Measurements from ENCODE around the gene APLF.
"Not testable (repeated sequence)": the region's sequence is repeated elsewhere in the genome, so short reads cannot be mapped to it uniquely, and the experiment has no call there.

The APLF gene

GRCh38 chr2:68579689-68580088 lies 112.3 kb downstream of the APLF start:
- no peak for DNase-seq (ENCODE audit: low read depth)

GRCh38 chr2:68588589-68588988 lies 121.2 kb downstream of the APLF start:
- no peak for DNase-seq (ENCODE audit: low read depth)

GRCh38 chr2:68589963-68590362 lies 122.6 kb downstream of the APLF start:
- no peak for DNase-seq (ENCODE audit: low read depth)

GRCh38 chr2:68590702-68591101 lies 123.3 kb downstream of the APLF start:
- no peak for DNase-seq (ENCODE audit: low read depth)

GRCh38 chr2:68591225-68591624 lies 123.8 kb downstream of the APLF start:
- DNase-seq (ENCODE audit: low read depth) = no peak

GRCh38 chr2:68594041-68594440 lies 126.7 kb downstream of the APLF start:
- DNase-seq (ENCODE audit: low read depth) = no peak

GRCh38 chr2:68594674-68595492 lies 127.5 kb downstream of the APLF start:
- peak; percentile 35 for DNase-seq (ENCODE audit: low read depth)

- not testable (repeated sequence) for DNase-seq (ENCODE audit: low read depth)
These were observed 128.1 kb downstream of the APLF start for GRCh38 chr2:68595493-68595785.

- not testable (repeated sequence) for DNase-seq (ENCODE audit: low read depth)
These were observed 133.1 kb downstream of the APLF start for GRCh38 chr2:68600495-68600894.

- DNase-seq (ENCODE audit: low read depth) = no peak
These were observed 135.7 kb downstream of the APLF start for GRCh38 chr2:68603059-68603458.

GRCh38 chr2:68604077-68604476 lies 136.7 kb downstream of the APLF start:
- no peak for DNase-seq (ENCODE audit: low read depth)

GRCh38 chr2:68605939-68606338 lies 138.6 kb downstream of the APLF start:
- no peak for DNase-seq (ENCODE audit: low read depth)

- no peak for DNase-seq (ENCODE audit: low read depth)
These were observed 139.4 kb downstream of the APLF start for GRCh38 chr2:68606759-68607158.

- no peak for DNase-seq (ENCODE audit: low read depth)
These were observed 140.5 kb downstream of the APLF start for GRCh38 chr2:68607837-68608236.

GRCh38 chr2:68612765-68613519 lies 145.6 kb downstream of the APLF start:
- DNase-seq (ENCODE audit: low read depth) = no peak

GRCh38 chr2:68620772-68621171 lies 153.4 kb downstream of the APLF start:
- DNase-seq (ENCODE audit: low read depth) = no peak

- no peak for DNase-seq (ENCODE audit: low read depth)
These were observed 156.4 kb downstream of the APLF start for GRCh38 chr2:68623820-68624219.

- DNase-seq (ENCODE audit: low read depth) = no peak
These were observed 160.2 kb downstream of the APLF start for GRCh38 chr2:68627615-68628014.
